IPS DF 6.9 (cell line): ENCODE results near the gene LEMD1.

ENCODE experiments used
- DNase-seq: peaks from one replicate; pipeline ENCODE4 v3.0.0-alpha.2; 2013; ENCODE audit warnings: low read depth, low spot score
- H3K27ac ChIP-seq: one replicate; pipeline ENCODE4 v1.5.1; 2013; ENCODE audit warnings: low read length, control low read depth
- H3K27me3 ChIP-seq: 2 replicates; pipeline ENCODE4 v1.6.1; 2013; ENCODE audit warnings: mild to moderate bottlenecking, low read length; ENCODE audit not compliant: control insufficient read depth, insufficient read depth
- H3K36me3 ChIP-seq: 2 replicates; pipeline ENCODE4 v1.6.1; 2013; ENCODE audit warnings: low read length; ENCODE audit not compliant: control insufficient read depth, insufficient read depth
- H3K4me1 ChIP-seq: 2 replicates; pipeline ENCODE4 v1.6.1; 2013; ENCODE audit warnings: low read length; ENCODE audit not compliant: control insufficient read depth, insufficient read depth
- H3K4me3 ChIP-seq: 2 replicates; pipeline ENCODE4 v1.5.1; 2013; ENCODE audit warnings: mild to moderate bottlenecking, low read length
- H3K9me3 ChIP-seq: 2 replicates; pipeline ENCODE4 v1.6.1; 2013; ENCODE audit warnings: low read length, inconsistent platforms; ENCODE audit not compliant: control insufficient read depth, insufficient read depth
- WGBS: extraction: QIAGEN DNeasy Blood & Tissue Kit; methylation state at CpG from one replicate; pipeline ENCODE4 v1.1.7; 2013; ENCODE audit warnings: mixed read lengths, missing lambda C conversion rate; ENCODE audit not compliant: insufficient read length, insufficient coverage; 5-methylcytosine and 5-hydroxymethylcytosine counted together

The LEMD1 gene

GRCh38 chr1:205453466-205453865 is 31.6 kb upstream of the LEMD1 start:
- no CpG with 5 or more reads among the region's 3 CpGs for WGBS
- Histone ChIP-seq H3K4me1 (peaks cover 28% of the 10 kb centered on the region), H3K27me3 (no peaks in the 10 kb centered on the region), H3K4me3 (no peak overlapping the region), H3K36me3 (no peaks in the 10 kb centered on the region), H3K27ac (no peak overlapping the region), H3K9me3 (no peaks in the 10 kb centered on the region)
- DNase-seq = no peak

GRCh38 chr1:205452933-205453332 is 31.1 kb upstream of the LEMD1 start:
- peaks cover 32% of the 10 kb centered on the region for H3K4me1 ChIP-seq
- H3K27ac ChIP-seq = no peak overlapping the region
- no peak for DNase-seq
- no peaks in the 10 kb centered on the region for H3K36me3 ChIP-seq
- H3K27me3 ChIP-seq = no peaks in the 10 kb centered on the region
- H3K4me3 ChIP-seq = no peak overlapping the region
- WGBS = no CpG with 5 or more reads among the region's 5 CpGs
- H3K9me3 ChIP-seq = no peaks in the 10 kb centered on the region

GRCh38 chr1:205452364-205452763 is 30.5 kb upstream of the LEMD1 start:
- Histone ChIP-seq H3K36me3 (no peaks in the 10 kb centered on the region), H3K27ac (no peak overlapping the region), H3K27me3 (no peaks in the 10 kb centered on the region), H3K4me3 (no peak overlapping the region), H3K4me1 (peaks cover 35% of the 10 kb centered on the region), H3K9me3 (no peaks in the 10 kb centered on the region)
- DNase-seq = no peak
- no CpG with 5 or more reads among the region's 2 CpGs for WGBS

- no peaks in the 10 kb centered on the region for H3K9me3 ChIP-seq
- H3K4me3 ChIP-seq = no peak overlapping the region
- no peak for DNase-seq
- H3K36me3 ChIP-seq = no peaks in the 10 kb centered on the region
- H3K27me3 ChIP-seq = no peaks in the 10 kb centered on the region
- no CpG with 5 or more reads among the region's 2 CpGs for WGBS
- H3K4me1 ChIP-seq = peaks cover 38% of the 10 kb centered on the region
- no peak overlapping the region for H3K27ac ChIP-seq
Measured at GRCh38 chr1:205451759-205452164, 29.9 kb upstream of the LEMD1 start.

- Histone ChIP-seq H3K4me3 (no peak overlapping the region), H3K27me3 (no peaks in the 10 kb centered on the region), H3K9me3 (no peaks in the 10 kb centered on the region), H3K36me3 (no peaks in the 10 kb centered on the region), H3K4me1 (peaks cover 42% of the 10 kb centered on the region), H3K27ac (no peak overlapping the region)
- no CpG with 5 or more reads among the region's 5 CpGs for WGBS
- DNase-seq = no peak
Measured at GRCh38 chr1:205451202-205451601, 29.3 kb upstream of the LEMD1 start.

- Histone ChIP-seq H3K9me3 (no peaks in the 10 kb centered on the region), H3K4me3 (no peak overlapping the region), H3K27me3 (no peaks in the 10 kb centered on the region), H3K36me3 (no peaks in the 10 kb centered on the region), H3K4me1 (peaks cover 48% of the 10 kb centered on the region), H3K27ac (no peak overlapping the region)
- no CpG with 5 or more reads among the region's 4 CpGs for WGBS
- DNase-seq = no peak
Measured at GRCh38 chr1:205450448-205450847, 28.6 kb upstream of the LEMD1 start.

- Histone ChIP-seq H3K4me1 (peaks cover 50% of the 10 kb centered on the region), H3K36me3 (no peaks in the 10 kb centered on the region), H3K4me3 (peak overlapping the region; percentile 1; the same call in 1 of the 2 replicates), H3K27me3 (no peaks in the 10 kb centered on the region), H3K9me3 (no peaks in the 10 kb centered on the region), H3K27ac (no peak overlapping the region)
- DNase-seq = no peak
- WGBS = no CpG with 5 or more reads among the region's 18 CpGs
Measured at GRCh38 chr1:205449750-205450443, 28.0 kb upstream of the LEMD1 start.

GRCh38 chr1:205449254-205449749 is 27.4 kb upstream of the LEMD1 start:
- no CpG with 5 or more reads among the region's 4 CpGs for WGBS
- no peaks in the 10 kb centered on the region for H3K27me3 ChIP-seq
- peak overlapping the region; percentile 1; the same call in 1 of the 2 replicates for H3K4me3 ChIP-seq
- no peaks in the 10 kb centered on the region for H3K9me3 ChIP-seq
- H3K36me3 ChIP-seq = no peaks in the 10 kb centered on the region
- H3K4me1 ChIP-seq = peaks cover 49% of the 10 kb centered on the region
- H3K27ac ChIP-seq = no peak overlapping the region
- DNase-seq = no peak

GRCh38 chr1:205448540-205449253 is 26.8 kb upstream of the LEMD1 start:
- no peak overlapping the region for H3K4me3 ChIP-seq
- H3K27me3 ChIP-seq = no peaks in the 10 kb centered on the region
- no peaks in the 10 kb centered on the region for H3K36me3 ChIP-seq
- WGBS = no CpG with 5 or more reads among the region's 6 CpGs
- DNase-seq = no peak
- H3K27ac ChIP-seq = no peak overlapping the region
- H3K9me3 ChIP-seq = no peaks in the 10 kb centered on the region
- H3K4me1 ChIP-seq = peaks cover 55% of the 10 kb centered on the region

GRCh38 chr1:205447457-205448341 is 25.8 kb upstream of the LEMD1 start:
- H3K4me1 ChIP-seq = peaks cover 58% of the 10 kb centered on the region
- no CpG with 5 or more reads among the region's 19 CpGs for WGBS
- no peak overlapping the region for H3K4me3 ChIP-seq
- H3K36me3 ChIP-seq = no peaks in the 10 kb centered on the region
- H3K27me3 ChIP-seq = no peaks in the 10 kb centered on the region
- no peak overlapping the region for H3K27ac ChIP-seq
- no peaks in the 10 kb centered on the region for H3K9me3 ChIP-seq
- DNase-seq = no peak
